Measurements from ENCODE around the gene SLC35B1.
A peak's percentile ranks its signal among the peaks of the same experiment; 100 is the strongest.
"Not testable (repeated sequence)": the region's sequence is repeated elsewhere in the genome, so short reads cannot be mapped to it uniquely, and the experiment has no call there.

The SLC35B1 gene

DNA sequence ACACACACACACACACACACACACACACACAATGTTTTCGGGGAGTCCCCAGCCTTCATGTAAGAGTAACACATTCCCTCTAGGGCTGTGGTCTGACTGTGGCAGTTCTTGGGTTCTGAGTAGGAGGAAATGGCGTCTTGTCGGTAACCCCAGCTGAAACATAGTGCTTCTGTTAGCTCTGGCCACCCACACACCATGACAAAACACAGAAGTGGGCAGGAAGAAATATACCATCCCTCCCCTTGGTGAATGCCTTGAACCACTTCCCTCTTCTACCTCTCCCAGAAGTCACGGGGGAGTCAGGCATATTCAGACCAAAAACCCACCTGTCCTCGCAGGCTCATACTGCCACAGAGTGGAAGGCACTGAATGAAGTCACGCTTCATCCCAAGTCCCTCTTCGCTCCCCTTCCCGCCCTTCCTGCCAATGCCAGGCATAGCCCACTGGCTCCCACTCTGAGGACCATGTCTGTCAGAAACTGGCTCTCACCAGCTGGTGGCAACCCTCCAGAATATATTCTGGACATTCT lies 11.5 kb downstream of the SLC35B1 start:
- DNase-seq = peak; percentile 81

DNA sequence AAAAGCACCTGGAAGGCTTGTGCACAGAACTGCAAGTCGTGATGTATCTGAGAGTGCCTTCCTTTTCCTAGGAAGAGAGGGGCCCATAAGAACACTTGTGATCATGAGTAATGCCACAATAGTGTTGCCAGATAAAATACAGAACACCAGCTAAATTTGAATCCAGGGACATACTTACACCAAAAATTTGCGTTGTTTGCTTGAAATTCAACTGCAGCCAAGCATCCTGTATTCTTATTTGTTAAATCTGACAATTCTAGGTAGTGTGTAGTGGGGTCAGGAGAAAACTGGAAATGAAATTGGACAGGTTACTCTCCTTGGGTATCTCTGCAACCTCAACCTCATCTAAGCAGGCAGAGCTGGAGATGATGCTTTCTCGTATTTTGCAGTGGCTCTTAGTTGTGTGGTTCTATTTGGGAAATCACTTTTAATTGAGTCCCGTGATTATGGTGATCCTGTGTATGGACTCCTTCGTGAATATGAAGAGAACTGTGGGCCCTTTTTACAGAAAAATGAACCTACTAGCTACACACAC lies 12.0 kb downstream of the SLC35B1 start:
- DNase-seq = no peak

DNA sequence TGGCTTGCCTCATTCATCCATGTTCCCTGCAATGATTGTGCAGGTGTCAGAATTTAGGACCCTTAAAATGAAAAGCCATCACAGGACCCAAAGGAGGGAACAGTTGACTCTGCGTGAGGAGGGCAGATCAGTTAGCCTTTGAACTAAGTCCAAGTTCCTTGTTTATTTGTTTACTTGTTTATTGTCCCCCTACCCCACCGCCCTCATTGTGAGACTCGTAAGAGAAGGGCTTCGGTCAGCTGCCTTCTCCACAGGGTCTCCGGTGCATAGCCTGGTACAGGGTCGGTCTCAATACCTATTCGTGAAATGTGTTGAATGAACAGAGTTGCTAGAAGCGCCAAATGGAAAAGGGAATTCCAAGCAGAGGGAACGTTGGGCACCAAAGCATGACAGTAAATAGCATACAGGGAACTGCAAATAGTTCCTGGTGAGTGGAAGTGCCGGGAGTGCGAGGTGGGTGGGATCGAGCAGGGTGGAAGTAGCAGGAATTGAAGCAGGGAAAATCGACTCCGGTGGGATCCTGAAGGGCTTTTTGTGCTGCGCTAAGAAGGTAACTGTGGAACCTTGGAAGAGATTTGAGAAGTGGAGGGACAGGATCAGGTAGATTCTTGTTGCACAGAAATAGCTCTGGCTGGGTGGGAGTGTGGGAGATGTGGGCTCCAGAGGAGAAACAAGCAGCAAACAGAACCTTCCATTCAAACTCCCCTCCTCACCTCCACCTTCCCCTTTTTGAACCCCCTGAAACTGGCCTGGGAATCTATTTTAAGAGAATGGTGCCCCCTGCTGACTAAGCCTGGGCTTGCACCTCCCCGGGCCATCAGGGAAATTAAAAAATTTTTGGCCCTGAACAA lies 12.7 kb downstream of the SLC35B1 start:
- DNase-seq = peak; percentile 76

DNA sequence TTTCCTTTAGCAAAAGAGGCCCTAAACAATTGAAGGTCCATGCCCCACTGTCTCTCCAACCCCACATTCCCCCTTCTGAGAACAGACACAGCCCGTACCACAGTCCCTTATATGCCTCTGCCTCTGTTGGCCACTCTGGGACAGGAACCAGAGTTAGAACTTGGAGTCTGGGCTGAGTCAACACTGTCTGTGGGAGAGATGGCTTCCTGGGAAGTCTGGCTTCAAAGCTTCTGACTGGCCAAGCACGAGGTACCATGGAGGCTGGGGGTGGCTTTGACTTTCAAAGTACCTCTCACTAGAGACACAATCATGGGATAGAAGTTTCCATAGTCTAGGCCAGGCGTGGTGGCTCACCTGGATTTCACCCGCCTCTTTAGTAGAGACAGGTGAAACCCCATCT lies 15.0 kb downstream of the SLC35B1 start:
- DNase-seq = no peak

DNA sequence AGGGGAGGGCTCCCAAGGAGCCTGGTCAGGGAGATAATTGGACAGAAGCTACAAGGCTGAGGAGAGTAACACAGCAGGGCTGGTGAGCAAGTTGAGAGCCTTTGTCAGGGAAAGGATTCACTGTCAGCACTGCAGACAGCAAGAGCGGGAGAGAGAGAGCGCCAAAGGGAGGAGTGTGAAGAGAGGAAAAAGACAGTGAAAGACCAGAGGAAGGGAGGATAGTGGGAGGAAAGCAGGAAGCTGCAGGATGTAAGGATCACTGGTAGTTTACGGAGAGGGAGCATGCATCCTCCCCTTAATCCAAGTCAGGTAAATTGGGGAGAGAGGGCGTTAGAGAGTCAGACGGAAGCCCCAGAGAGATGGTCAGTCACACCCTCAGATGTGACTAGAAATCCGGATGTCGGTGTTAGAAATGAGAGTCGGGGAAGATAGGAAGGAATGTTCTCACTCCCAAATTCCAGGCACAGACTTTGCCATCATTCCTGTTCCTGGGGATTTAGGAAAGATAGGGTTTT lies 16.0 kb downstream of the SLC35B1 start:
- no peak for DNase-seq

DNA sequence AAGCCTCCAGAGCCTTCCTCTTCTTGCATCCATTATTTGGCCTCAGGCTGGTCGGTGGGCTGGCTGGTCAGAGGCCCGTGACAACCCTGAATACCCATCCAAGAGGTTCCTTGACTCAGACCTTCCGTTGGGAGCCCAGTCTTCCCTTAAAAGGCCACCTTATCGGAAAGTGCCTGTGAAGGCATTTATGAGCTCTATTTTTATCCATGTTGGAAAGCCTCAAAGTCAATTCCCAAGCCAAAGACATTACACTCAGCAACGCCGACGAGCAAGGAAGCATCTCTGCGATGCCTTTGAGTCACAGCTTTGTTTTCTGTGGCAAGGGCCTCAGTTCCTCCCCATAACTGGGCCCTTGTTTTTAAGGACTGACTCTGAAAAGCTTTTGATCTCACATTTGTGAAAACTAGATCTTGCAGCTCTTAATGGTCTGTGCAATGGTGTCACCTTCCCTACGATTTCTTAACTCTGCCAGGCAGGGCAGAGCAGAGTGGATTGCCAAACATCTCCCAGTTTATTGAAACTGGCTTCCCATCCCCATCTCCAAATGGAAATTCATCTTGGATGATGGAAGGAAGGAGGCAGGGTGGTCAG lies 16.6 kb downstream of the SLC35B1 start:
- no peak for DNase-seq

DNA sequence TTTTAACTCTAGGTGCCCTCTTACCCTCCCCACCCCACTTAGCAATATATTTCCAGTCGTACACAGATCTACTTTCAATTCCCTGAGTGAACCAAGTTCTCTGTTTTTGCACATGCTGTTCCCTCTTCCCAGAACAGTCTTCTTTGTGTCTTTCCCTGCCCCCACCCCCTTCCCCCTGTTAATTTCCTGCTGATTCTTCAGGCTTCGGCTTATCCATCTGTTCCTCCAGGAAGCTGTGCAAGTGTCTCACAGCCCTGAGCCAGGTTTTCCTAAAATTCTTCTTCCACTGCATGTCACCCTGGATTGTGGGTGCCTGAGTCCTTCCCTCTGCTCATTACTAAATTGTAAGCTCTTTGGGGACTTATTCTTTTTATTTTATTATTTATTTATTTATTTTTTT lies 17.5 kb downstream of the SLC35B1 start:
- no peak for DNase-seq

DNA sequence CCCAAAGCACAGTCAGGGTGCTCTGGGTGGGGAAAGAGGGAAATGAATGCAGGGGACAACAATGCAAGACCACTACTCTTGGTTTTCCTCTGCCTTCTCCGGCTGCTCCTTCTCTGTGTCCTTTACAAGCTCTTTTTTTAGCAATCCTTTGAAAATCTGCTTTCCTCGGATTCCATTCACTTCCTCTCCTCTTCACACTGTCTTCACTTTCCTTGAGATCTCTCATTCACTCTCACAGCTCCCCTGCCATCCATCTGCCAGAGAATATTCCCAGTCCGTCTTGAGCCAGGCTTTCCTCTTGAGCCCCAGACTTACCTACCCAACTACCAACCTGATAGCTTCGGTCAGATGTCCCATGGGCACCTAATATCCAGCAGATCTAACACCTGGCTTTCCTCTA lies 18.9 kb downstream of the SLC35B1 start:
- no peak for DNase-seq

DNA sequence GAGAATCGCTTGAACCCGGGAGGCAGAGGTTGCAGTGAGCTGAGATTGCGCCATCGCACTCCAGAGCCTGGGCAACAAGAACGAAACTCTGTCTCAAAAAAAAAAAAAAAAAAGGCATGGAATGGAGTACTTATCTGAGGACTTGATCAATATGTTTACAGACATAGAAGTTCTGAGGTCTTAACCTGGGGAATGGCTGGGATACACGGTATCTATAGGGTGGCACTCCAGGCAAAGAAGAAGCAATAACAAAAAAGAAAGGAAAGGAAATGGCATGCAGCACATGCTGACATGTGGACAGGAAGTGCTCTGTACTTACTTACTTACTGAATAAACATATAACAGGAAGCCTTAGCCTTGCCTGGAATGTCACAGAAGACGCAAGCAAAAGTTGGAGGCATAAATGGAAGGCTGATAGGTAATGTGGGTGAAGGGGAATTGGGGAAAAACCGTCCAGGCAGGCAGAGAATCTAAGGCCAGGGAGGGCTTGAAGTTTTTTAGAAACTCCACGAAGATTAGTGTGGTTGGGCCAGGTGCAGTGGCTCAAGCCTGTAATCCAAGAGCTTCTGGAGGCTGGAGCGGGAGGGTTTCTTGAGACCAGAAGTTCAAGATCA lies 19.8 kb downstream of the SLC35B1 start:
- DNase-seq = peak; percentile 19

DNA sequence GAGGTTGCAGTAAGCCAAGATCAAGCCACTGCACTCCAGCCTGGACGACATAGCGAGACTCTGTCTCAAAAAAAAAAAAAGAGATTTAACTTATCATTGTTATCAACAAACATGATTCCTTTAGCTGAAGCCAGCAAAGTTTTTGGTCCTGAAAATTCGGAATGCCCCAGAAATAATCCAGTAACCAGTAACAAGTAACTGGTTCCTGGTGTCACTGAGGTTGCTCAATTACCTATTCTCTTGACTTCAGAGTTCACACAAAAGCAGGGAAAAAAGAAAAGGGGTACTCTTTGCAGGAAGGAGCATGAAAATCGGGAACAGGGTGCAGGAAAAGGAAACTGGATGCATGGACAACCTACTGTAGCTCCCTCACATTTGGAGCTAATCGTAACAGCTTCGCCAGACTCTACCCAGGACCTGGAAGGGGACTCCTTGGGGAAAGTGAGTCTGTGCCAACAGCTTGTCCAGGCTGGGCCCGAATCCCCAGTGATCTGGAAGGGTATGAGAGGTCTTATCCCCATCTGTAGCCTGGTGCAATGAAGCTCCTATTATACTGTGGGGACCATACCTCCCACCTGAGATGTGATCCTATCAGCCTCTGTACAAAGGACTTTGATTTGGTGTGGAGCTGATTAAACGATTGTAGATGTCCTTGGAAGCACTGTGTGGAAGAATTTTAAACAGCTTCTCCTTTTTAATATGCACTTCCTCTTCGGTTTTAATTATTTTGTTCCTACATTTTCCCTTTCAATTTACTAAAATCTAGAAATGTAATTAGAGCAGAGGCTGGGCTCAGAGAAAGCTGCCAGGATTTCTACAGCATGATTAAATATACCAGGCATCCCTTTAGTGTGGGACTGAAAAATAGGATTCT lies 26.4 kb downstream of the SLC35B1 start:
- DNase-seq = no peak

DNA sequence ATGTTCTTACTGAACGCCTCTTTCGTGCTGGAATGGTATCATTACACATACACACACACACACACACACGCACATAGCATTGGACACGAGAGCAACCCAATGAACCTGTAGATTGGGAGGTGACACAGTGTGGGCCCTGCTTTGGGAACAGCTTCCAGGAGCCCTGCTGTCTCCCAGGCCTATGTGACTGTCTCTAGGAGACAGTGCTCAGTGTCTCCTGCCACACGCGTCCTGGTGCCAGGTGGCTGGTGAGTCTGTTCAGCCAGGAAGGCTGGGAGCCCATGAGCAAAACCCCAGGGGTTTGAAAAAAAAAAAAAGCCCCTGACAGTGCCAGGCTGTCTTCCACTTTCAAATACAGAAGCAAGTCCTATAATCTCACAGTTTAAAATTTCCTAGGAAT lies 27.4 kb downstream of the SLC35B1 start:
- DNase-seq = no peak

DNA sequence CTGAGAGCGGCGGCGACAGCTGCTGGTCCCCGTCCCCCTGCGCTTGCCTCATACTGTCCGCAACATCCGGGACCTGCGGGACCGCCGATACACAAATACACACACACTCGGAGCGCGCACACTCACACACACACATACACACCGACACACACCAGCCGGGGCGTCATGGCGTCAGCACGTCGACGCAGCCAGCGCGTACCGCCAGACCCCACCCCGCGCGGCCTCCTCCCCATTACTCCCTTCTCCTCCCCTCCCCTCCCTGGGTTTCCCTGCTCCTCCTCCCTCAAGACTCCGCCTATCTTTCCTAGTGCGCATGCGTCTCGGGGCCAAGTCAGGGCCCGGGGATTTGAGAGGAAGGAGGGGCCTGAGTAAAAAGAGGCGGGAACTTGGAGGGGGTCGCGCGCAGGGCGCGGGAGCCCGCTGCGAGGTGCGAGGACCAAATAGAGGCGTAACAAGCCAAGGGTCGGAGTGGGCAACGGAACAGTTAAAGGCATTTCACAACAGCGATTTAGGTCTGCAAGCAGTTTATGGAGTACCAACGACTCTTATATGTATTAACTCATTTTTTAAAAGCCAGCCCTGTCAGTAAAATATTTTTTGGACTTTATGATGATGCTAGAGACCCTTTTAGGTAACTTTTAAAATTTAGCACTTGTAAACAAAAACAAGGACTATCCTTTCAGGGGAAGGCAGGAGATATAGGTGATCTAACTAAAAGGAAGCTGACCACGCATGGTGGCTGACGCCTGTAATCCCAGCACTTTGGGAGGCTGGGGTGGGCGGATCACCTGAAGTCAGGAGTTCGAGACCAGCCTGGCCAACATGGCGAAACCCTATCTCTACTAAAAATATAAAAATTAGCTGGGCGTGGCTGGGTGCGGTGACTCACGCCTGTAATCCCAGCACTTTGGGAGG lies 29.6 kb downstream of the SLC35B1 start, which contains the start of gene SPOP:
TSS of gene SPOP (minus strand) at position 165 of the 915 bp plus-strand sequence. CDS start 55,287 bp downstream, outside the sequence.
- peak; percentile 99 for DNase-seq

DNA sequence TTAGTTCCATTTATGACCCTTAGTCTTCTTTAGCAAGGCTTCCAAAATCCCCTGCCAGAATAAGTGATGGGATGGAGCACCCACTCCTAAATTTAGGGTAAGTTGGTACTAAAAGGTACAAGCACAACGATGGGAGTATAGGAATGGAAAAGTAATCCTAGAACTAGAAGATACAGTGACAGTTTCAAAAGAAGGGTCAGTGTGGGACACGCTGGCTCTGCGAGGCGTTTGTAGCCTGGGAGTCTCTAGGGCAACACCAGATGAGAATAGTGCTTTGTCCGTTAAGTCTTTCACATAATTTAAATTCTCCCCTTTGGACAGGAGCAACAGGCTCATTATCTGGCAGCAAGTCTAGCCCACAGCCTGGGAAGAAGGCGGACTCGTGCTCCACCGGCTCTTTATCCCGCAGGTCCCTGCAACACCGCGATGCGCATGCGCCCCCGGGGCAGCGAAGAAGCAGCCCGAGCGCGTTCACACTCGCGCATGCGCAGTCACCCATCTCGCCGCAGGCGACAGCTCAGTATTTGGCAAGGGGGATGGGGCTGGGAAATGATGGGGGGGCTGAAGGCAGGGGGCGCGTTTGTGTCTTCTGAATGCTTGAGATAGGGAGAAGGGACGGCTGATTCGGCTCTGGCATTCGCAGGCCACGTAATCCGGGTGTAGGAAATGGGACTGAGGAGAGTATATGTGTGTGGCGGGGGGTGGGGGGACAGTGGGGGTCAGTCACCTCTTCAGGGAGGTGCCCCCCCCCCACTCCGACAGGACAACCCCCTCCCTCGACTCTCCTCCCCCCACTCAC lies 30.4 kb downstream of the SLC35B1 start:
- peak; percentile 97 for DNase-seq

DNA sequence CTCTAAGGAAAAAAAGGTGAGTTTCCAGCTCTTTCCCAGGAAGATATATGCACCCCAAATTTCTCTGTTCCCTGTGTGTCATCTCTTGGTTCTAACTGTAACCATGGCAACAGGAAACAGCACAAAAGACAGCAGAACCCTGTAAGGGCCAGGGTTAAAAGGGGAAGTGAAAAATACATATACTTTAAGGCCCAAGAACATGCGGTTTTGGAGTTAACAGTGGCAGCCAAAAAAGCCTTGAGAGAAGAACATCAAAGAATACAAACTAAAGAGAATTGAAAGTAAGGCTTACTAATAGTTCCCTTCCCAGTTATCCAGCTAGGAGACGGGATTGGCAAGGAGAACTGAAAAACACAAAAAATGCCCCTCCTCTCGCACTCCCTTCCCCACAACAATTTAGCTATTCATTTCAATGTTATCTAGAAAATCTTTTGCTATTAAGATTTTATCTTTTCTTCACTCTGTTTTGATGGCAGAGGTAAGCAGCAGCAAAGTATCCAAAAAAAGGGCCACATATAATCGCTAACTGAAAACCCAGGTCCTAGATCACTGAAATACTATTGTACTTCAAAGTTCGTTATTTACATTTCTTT lies 31.4 kb downstream of the SLC35B1 start:
- peak; percentile 21 for DNase-seq

DNA sequence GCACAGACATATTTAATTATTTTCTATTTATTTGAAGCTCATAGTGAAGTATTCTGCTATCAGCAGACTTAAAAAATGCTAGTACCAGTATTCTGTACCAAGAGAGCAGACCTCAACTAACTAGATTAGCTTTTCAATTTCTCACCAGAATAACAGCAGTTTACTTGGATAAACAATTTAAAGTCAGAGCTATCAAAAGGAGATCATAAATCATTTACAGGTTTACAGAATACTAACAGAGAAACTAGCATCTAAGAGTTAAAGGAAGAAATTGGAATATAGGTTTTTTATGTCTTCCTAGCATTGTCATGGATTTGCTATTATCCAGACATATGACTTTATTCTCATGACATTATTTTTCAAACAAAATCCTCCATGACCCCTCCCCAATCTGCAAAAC lies 33.3 kb downstream of the SLC35B1 start:
- DNase-seq = no peak

DNA sequence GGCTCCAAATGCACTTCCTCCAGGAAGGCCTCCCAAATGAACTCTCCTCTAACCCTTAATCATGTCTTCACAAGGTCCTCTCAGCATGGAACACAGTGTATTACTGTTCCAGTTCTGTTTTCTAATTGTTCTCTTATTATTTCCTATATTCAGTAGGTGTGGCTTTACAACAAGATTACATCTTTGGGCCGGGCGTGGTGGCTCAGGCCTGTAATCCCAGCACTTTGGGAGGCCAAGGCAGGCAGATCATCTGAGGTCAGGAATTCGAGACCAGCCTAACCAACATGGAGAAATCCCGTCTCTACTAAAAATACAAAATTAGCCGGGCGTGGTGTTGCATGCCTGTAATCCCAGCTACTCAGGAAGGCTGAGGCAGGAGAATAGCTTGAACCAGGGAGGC lies 34.1 kb downstream of the SLC35B1 start:
- not testable (repeated sequence) for DNase-seq

DNA sequence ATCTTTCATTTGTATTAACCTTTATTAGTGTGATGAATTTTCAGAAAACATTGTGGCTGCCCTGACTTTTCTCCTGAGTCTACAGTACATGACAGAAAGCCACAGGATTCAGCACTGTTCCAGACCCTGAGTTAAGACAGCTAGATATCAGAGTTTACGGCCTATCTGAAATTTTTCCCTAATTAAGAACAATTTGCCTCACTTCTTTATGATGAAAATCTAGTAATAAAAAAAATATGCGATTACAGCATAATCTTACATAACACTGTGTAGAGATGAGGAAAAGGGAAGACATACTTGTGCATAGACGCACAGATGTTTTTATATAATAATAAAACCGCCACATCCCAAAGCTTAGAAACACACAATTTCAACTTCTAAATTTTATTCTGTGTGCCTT lies 37.1 kb downstream of the SLC35B1 start:
- DNase-seq = no peak

DNA sequence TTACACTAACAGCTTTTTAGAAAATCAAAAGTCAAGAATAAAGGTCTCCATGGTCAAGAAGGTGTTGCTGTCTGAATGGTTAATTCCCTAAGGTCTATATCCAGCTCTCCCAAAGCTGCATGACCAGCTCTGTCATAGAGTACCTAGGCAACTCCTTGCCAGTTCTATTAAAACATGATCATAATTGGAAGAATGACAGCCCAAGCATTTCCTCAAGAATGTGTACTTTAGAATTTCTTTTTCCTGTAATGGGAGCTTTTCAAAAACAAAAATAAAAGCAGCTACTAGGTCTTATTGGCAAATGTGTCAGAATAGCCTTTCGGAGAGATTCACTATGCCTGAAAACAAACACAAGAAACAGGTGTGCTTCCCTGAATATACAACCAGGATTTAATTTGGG lies 37.8 kb downstream of the SLC35B1 start:
- no peak for DNase-seq

DNA sequence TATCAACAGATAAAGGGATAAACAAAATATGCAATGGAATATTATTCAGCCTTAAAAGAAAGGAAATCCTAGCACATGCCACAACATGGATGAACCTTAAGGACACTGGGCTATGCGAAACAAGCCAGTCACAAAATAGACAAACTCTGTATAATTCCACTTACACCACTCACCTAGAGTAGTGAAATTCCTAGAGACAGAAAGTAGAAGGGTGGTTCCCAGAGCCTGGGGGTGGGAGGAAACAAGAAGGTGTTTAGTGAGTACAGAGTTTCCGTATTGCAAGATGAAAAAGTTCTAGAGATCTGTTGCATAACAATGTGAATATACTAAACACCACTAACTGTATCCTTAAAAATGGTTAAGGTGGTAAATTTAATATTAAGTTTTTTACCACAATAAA lies 39.9 kb downstream of the SLC35B1 start:
- no peak for DNase-seq

DNA sequence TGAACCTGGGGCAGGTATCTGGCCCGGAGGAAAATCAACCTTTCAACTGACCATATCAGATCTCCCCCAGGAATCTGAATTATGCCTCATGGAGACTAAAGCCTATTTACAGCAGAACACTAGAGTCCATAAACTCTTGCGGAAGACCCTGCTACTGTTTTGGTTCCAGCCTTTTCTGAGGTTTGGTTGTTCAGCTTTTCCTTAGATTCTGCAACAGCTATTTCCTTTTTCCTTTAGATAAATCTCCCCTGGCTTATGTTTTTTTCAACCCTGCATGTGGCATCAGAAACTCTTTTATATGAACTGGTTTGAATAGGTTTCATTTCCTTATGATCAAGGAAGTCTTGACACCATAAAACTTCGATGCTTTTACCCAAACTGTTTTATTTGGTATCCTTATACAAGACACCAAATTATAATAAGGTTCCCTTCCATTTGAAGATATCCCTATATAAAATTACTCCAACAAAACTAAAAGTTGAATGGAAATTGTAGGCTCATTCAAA lies 43.0 kb downstream of the SLC35B1 start:
- DNase-seq = no peak

Measured in stimulated activated CD4-positive, alpha-beta T cell treated with anti-CD3 and anti-CD28 coated beads, Interleukin-4, amount 100 ng/mL, for 24 hours (primary cell).